Measurements from ENCODE around the gene S100PBP.

Gene S100PBP

GRCh38 chr1:32877211-32878110, 60.0 kb downstream of the S100PBP start:
- Histone ChIP-seq H3K9ac (ENCODE audit: low read depth, low read length) (no peak overlapping the region), H3K4me1 (ENCODE audit: insufficient read depth, low read length) (peaks cover 17% of the 10 kb centered on the region), H3K36me3 (ENCODE audit: insufficient read depth, low read length) (no peaks in the 10 kb centered on the region), H3K9me3 (ENCODE audit: control insufficient read depth, insufficient read depth, low read length) (no peaks in the 10 kb centered on the region)

GRCh38 chr1:32878183-32878582, 60.7 kb downstream of the S100PBP start:
- no peaks in the 10 kb centered on the region for H3K9me3 ChIP-seq (ENCODE audit: control insufficient read depth, insufficient read depth, low read length)
- no peaks in the 10 kb centered on the region for H3K36me3 ChIP-seq (ENCODE audit: insufficient read depth, low read length)
- H3K9ac ChIP-seq (ENCODE audit: low read depth, low read length) = no peak overlapping the region
- H3K4me1 ChIP-seq (ENCODE audit: insufficient read depth, low read length) = peaks cover 17% of the 10 kb centered on the region

GRCh38 chr1:32878637-32879041, 61.2 kb downstream of the S100PBP start:
- H3K4me1 ChIP-seq (ENCODE audit: insufficient read depth, low read length) = peaks cover 17% of the 10 kb centered on the region
- no peaks in the 10 kb centered on the region for H3K9me3 ChIP-seq (ENCODE audit: control insufficient read depth, insufficient read depth, low read length)

GRCh38 chr1:32881291-32881690, 63.8 kb downstream of the S100PBP start:
- no peaks in the 10 kb centered on the region for H3K36me3 ChIP-seq (ENCODE audit: insufficient read depth, low read length)

More at GRCh38 chr1:32878637-32879041, 61.2 kb downstream of the S100PBP start:
- Histone ChIP-seq H3K9ac (ENCODE audit: low read depth, low read length) (no peak overlapping the region), H3K36me3 (ENCODE audit: insufficient read depth, low read length) (no peaks in the 10 kb centered on the region)

GRCh38 chr1:32881871-32882850, 64.7 kb downstream of the S100PBP start:
- no peak overlapping the region for H3K9ac ChIP-seq (ENCODE audit: low read depth, low read length)
- H3K4me1 ChIP-seq (ENCODE audit: insufficient read depth, low read length) = peaks cover 8% of the 10 kb centered on the region; the same call in 1 of the 2 replicates
- no peaks in the 10 kb centered on the region for H3K36me3 ChIP-seq (ENCODE audit: insufficient read depth, low read length)
- no peaks in the 10 kb centered on the region for H3K9me3 ChIP-seq (ENCODE audit: control insufficient read depth, insufficient read depth, low read length)

More at GRCh38 chr1:32881291-32881690, 63.8 kb downstream of the S100PBP start:
- H3K9me3 ChIP-seq (ENCODE audit: control insufficient read depth, insufficient read depth, low read length) = no peaks in the 10 kb centered on the region
- no peak overlapping the region for H3K9ac ChIP-seq (ENCODE audit: low read depth, low read length)
- peaks cover 10% of the 10 kb centered on the region for H3K4me1 ChIP-seq (ENCODE audit: insufficient read depth, low read length)

- Histone ChIP-seq H3K4me1 (ENCODE audit: insufficient read depth, low read length) (peaks cover 2% of the 10 kb centered on the region; the same call in 1 of the 2 replicates), H3K9ac (ENCODE audit: low read depth, low read length) (no peak overlapping the region), H3K36me3 (ENCODE audit: insufficient read depth, low read length) (no peaks in the 10 kb centered on the region), H3K9me3 (ENCODE audit: control insufficient read depth, insufficient read depth, low read length) (no peaks in the 10 kb centered on the region)
These were observed 66.0 kb downstream of the S100PBP start for GRCh38 chr1:32883338-32884031.

GRCh38 chr1:32884032-32884372, 66.5 kb downstream of the S100PBP start:
- H3K9me3 ChIP-seq (ENCODE audit: control insufficient read depth, insufficient read depth, low read length) = no peaks in the 10 kb centered on the region
- no peak overlapping the region for H3K9ac ChIP-seq (ENCODE audit: low read depth, low read length)
- H3K36me3 ChIP-seq (ENCODE audit: insufficient read depth, low read length) = no peaks in the 10 kb centered on the region
- no peaks in the 10 kb centered on the region; the same call in 1 of the 2 replicates for H3K4me1 ChIP-seq (ENCODE audit: insufficient read depth, low read length)

- H3K36me3 ChIP-seq (ENCODE audit: insufficient read depth, low read length) = no peaks in the 10 kb centered on the region
- no peak overlapping the region for H3K9ac ChIP-seq (ENCODE audit: low read depth, low read length)
- H3K9me3 ChIP-seq (ENCODE audit: control insufficient read depth, insufficient read depth, low read length) = no peaks in the 10 kb centered on the region
- H3K4me1 ChIP-seq (ENCODE audit: insufficient read depth, low read length) = no peaks in the 10 kb centered on the region; the same call in 1 of the 2 replicates
These were observed 67.3 kb downstream of the S100PBP start for GRCh38 chr1:32884726-32885125.

- Histone ChIP-seq H3K9ac (ENCODE audit: low read depth, low read length) (no peak overlapping the region; the same call in 1 of the 2 replicates), H3K9me3 (ENCODE audit: control insufficient read depth, insufficient read depth, low read length) (no peaks in the 10 kb centered on the region), H3K36me3 (ENCODE audit: insufficient read depth, low read length) (no peaks in the 10 kb centered on the region), H3K4me1 (ENCODE audit: insufficient read depth, low read length) (no peaks in the 10 kb centered on the region; the same call in 1 of the 2 replicates)
These were observed 68.2 kb downstream of the S100PBP start for GRCh38 chr1:32885676-32886003.

- H3K9ac ChIP-seq (ENCODE audit: low read depth, low read length) = peak within 1 kb of the TSS; percentile 15; the same call in 1 of the 2 replicates
- no peaks in the 10 kb centered on the region; the same call in 1 of the 2 replicates for H3K4me1 ChIP-seq (ENCODE audit: insufficient read depth, low read length)
- H3K9me3 ChIP-seq (ENCODE audit: control insufficient read depth, insufficient read depth, low read length) = no peaks in the 10 kb centered on the region
These were observed 68.8 kb downstream of the S100PBP start, which contains the start of gene HPCA for GRCh38 chr1:32886004-32886827. TSS of gene HPCA (plus strand) at chr1:32886491. CDS start at chr1:32888899, 2,408 bp downstream.

GRCh38 chr1:32886828-32887414, 69.5 kb downstream of the S100PBP start:
- Histone ChIP-seq H3K36me3 (ENCODE audit: insufficient read depth, low read length) (no peaks in the 10 kb centered on the region), H3K9me3 (ENCODE audit: control insufficient read depth, insufficient read depth, low read length) (no peaks in the 10 kb centered on the region), H3K9ac (ENCODE audit: low read depth, low read length) (no peak overlapping the region)

More at GRCh38 chr1:32886004-32886827, 68.8 kb downstream of the S100PBP start, which contains the start of gene HPCA:
- no peaks in the 10 kb centered on the region for H3K36me3 ChIP-seq (ENCODE audit: insufficient read depth, low read length)

GRCh38 chr1:32887623-32888022, 70.2 kb downstream of the S100PBP start:
- H3K9ac ChIP-seq (ENCODE audit: low read depth, low read length) = no peak overlapping the region
- no peaks in the 10 kb centered on the region for H3K36me3 ChIP-seq (ENCODE audit: insufficient read depth, low read length)
- no peaks in the 10 kb centered on the region for H3K9me3 ChIP-seq (ENCODE audit: control insufficient read depth, insufficient read depth, low read length)
- no peaks in the 10 kb centered on the region; the same call in 1 of the 2 replicates for H3K4me1 ChIP-seq (ENCODE audit: insufficient read depth, low read length)

More at GRCh38 chr1:32886828-32887414, 69.5 kb downstream of the S100PBP start:
- no peaks in the 10 kb centered on the region; the same call in 1 of the 2 replicates for H3K4me1 ChIP-seq (ENCODE audit: insufficient read depth, low read length)

- Histone ChIP-seq H3K4me1 (ENCODE audit: insufficient read depth, low read length) (no peaks in the 10 kb centered on the region; the same call in 1 of the 2 replicates), H3K9me3 (ENCODE audit: control insufficient read depth, insufficient read depth, low read length) (no peaks in the 10 kb centered on the region), H3K9ac (ENCODE audit: low read depth, low read length) (no peak overlapping the region), H3K36me3 (ENCODE audit: insufficient read depth, low read length) (no peaks in the 10 kb centered on the region)
These were observed 70.7 kb downstream of the S100PBP start for GRCh38 chr1:32888134-32888533.

Data from ES-I3 (cell line).